CD1c-positive myeloid dendritic cell (primary cell): ENCODE results near the gene MAP3K2.

ENCODE experiments used
- DNase-seq: peaks from one replicate; pipeline ENCODE4 v3.0.0-alpha.2; 2016; ENCODE audit errors: extremely low spot score

The MAP3K2 gene

DNA sequence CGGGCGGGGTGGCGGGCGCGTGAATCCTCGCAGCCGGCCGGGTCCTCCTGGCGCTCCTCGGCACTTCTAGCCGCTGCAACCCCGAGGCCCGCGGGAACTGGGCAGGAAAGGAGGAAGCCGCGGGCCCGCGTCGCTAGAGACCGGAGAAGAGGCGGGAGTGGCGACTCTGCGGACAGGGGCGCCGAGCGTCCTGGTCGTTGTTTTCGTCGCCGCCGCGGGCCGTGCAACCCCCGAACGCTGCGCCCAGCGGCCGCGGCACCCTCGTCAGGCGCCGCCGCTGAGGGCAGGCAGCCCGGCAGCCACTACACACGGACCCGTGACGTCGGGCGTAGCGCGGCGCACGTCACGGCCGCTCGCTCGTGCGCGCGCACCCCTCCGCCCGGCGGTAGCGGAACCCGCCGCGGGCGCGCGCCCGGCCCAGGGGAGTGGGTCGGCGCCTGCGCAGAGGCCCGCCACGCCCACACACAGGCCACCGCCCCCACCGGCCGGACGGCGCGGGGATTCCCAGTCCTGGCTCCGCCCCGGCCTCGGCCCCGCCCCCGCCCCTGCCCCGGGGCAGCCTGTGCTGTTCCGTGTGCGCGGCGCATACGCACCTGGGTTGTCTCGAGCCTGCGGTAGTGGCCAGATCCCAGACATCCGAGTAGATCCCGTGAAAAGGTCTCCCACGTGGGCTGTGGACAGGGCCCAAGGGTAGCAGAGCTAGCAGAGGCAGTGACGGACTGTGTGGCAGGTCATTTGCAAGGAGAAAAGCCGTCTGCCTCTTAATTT lies at the start of gene MAP3K2:
Gene MAP3K2 (minus strand): TSS at position 321 of the 768 bp plus-strand sequence. CDS start 44,846 bp downstream, outside the sequence.
- DNase-seq: peak; percentile 98

DNA sequence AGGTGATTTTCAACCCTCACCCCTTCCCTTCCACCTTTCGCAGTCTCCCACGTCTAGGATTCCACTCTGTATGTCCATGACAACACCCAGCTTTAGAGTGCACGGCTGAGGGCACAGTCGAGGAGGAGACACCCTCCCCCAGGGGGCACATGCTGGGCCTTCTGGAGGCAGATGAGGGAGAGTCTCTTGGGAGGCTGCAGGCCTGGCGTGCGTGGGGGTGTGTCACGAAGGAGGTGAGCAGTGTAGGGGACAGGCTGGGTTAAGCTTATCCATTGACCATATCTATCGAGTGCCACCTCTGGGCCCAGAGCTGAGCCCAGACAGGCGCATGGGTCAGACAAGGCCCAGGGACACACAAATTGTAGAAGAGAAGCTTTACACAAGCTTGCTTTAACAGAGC lies 49.3 kb upstream of the MAP3K2 start:
- no peak for DNase-seq

- no peak for DNase-seq
Observed at GRCh38 chr2:127434515-127434914, 46.7 kb upstream of the MAP3K2 start.

DNA sequence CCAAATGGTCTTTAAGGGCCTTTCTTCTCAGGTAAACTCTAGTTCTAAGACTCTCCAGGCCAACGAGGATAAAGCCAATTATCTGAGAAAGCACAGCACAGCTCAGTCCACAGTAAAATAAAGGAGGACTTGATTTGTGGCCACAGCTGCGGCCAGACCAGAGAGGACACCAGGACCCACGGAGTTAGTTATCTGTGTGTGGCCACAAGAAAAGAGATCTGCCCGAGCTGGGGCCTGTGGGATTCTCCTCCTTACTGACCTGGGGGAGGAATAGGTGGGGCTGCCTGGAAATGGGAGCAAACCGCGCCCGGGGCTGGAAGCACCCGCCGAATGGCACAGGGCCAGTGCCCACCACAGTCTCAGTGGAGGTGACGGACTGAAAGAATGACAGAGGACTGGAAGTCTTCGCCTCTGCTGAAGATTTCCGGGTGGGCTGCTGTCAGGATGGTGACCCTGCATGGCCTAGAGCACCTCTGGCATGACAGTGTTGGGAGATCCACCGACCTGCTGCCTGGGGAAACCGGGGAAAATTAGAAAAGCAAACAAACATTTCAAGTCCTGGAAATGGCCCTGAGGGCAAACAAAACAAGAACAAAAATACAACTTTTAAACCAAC lies 43.7 kb upstream of the MAP3K2 start:
- no peak for DNase-seq

GRCh38 chr2:127429844-127430425 lies 42.2 kb upstream of the MAP3K2 start:
- DNase-seq: no peak

- no peak for DNase-seq
Observed at GRCh38 chr2:127429291-127429690, 41.5 kb upstream of the MAP3K2 start.

DNA sequence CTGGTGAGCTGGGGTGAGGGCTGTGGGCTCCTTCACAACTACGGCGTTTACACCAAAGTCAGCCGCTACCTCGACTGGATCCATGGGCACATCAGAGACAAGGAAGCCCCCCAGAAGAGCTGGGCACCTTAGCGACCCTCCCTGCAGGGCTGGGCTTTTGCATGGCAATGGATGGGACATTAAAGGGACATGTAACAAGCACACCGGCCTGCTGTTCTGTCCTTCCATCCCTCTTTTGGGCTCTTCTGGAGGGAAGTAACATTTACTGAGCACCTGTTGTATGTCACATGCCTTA lies 41.0 kb upstream of the MAP3K2 start:
- no peak for DNase-seq

DNA sequence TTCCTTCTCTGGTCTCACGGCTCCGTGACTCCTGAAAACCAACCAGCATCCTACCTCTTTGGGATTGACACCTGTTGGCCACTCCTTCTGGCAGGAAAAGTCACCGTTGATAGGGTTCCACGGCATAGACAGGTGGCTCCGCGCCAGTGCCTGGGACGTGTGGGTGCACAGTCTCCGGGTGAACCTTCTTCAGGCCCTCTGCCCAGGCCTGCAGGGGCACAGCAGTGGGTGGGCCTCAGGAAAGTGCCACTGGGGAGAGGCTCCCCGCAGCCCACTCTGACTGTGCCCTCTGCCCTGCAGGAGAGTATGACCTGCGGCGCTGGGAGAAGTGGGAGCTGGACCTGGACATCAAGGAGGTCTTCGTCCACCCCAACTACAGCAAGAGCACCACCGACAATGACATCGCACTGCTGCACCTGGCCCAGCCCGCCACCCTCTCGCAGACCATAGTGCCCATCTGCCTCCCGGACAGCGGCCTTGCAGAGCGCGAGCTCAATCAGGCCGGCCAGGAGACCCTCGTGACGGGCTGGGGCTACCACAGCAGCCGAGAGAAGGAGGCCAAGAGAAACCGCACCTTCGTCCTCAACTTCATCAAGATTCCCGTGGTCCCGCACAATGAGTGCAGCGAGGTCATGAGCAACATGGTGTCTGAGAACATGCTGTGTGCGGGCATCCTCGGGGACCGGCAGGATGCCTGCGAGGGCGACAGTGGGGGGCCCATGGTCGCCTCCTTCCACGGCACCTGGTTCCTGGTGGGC lies 40.5 kb upstream of the MAP3K2 start:
- no peak for DNase-seq

GRCh38 chr2:127427376-127428056 lies 39.7 kb upstream of the MAP3K2 start:
- DNase-seq: no peak

DNA sequence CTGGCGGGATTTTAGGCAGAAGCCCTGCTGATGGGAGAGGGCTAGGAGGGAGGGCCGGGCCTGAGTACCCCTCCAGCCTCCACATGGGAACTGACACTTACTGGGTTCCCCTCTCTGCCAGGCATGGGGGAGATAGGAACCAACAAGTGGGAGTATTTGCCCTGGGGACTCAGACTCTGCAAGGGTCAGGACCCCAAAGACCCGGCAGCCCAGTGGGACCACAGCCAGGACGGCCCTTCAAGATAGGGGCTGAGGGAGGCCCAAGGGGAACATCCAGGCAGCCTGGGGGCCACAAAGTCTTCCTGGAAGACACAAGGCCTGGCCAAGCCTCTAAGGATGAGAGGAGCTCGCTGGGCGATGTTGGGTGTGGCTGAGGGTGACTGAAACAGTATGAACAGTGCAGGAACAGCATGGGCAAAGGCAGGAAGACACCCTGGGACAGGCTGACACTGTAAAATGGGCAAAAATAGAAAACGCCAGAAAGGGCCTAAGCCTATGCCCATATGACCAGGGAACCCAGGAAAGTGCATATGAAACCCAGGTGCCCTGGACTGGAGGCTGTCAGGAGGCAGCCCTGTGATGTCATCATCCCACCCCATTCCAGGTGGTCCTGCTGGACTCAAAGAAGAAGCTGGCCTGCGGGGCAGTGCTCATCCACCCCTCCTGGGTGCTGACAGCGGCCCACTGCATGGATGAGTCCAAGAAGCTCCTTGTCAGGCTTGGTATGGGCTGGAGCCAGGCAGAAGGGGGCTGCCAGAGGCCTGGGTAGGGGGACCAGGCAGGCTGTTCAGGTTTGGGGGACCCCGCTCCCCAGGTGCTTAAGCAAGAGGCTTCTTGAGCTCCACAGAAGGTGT lies 39.0 kb upstream of the MAP3K2 start:
- DNase-seq: no peak

- no peak for DNase-seq
Observed at GRCh38 chr2:127425540-127426490, 38.0 kb upstream of the MAP3K2 start.

DNA sequence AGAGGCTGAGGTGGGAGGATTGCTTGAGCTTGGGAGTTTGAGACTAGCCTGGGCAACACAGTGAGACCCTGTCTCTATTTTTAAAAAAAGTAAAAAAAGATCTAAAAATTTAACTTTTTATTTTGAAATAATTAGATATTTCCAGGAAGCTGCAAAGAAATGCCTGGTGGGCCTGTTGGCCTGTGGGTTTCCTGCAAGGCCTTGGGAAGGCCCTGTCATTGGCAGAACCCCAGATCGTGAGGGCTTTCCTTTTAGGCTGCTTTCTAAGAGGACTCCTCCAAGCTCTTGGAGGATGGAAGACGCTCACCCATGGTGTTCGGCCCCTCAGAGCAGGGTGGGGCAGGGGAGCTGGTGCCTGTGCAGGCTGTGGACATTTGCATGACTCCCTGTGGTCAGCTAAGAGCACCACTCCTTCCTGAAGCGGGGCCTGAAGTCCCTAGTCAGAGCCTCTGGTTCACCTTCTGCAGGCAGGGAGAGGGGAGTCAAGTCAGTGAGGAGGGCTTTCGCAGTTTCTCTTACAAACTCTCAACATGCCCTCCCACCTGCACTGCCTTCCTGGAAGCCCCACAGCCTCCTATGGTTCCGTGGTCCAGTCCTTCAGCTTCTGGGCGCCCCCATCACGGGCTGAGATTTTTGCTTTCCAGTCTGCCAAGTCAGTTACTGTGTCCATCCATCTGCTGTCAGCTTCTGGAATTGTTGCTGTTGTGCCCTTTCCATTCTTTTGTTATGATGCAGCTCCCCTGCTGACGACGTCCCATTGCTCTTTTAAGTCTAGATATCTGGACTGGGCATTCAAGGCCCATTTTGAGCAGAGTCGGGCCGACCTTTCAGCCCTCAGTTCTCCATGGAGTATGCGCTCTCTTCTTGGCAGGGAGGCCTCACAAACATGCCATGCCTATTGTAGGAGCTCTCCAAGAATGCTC lies 37.1 kb upstream of the MAP3K2 start:
- no peak for DNase-seq

DNA sequence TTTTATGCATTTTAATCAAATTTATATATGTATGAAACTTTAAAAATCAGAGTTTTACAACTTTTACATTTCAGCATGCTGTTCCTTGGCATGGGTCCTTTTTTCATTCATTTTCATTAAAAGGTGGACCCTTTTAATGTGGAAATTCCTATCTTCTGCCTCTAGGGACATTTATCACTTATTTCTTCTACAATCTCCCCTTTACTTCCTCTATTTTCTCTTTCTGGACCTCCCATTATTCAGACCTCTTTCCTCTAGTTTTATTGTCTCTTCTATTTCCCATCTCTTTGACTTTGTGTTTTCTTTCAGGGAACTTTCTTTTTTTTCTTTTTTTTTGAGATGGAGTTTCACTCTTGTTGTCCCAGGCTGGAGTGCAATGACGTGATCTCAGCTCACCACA lies 36.1 kb upstream of the MAP3K2 start:
- peak; percentile 17 for DNase-seq

GRCh38 chr2:127423478-127423843 lies 35.7 kb upstream of the MAP3K2 start:
- DNase-seq: peak; percentile 3

GRCh38 chr2:127422559-127423477 lies 35.0 kb upstream of the MAP3K2 start:
- DNase-seq: peak; percentile 66

- DNase-seq: no peak
Observed at GRCh38 chr2:127421871-127422558, 34.2 kb upstream of the MAP3K2 start.

DNA sequence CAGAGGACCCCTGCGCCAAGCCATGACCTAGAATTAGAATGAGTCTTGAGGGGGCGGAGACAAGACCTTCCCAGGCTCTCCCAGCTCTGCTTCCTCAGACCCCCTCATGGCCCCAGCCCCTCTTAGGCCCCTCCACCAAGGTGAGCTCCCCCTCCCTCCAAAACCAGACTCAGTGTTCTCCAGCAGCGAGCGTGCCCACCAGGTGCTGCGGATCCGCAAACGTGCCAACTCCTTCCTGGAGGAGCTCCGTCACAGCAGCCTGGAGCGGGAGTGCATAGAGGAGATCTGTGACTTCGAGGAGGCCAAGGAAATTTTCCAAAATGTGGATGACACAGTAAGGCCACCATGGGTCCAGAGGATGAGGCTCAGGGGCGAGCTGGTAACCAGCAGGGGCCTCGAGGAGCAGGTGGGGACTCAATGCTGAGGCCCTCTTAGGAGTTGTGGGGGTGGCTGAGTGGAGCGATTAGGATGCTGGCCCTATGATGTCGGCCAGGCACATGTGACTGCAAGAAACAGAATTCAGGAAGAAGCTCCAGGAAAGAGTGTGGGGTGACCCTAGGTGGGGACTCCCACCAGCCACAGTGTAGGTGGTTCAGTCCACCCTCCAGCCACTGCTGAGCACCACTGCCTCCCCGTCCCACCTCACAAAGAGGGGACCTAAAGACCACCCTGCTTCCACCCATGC lies 33.5 kb upstream of the MAP3K2 start:
- DNase-seq: no peak
